ENCODE measurements around the gene GRIA4. TPM values are rescaled to one million over a fixed set of nuclear protein-coding genes. Genes with fewer than 3 reads are reported as not detected.

Gene GRIA4
- total and polyA plus RNA-seq, 2 experiments from 2014 or later: 1.3 to 3.7 TPM

DNA sequence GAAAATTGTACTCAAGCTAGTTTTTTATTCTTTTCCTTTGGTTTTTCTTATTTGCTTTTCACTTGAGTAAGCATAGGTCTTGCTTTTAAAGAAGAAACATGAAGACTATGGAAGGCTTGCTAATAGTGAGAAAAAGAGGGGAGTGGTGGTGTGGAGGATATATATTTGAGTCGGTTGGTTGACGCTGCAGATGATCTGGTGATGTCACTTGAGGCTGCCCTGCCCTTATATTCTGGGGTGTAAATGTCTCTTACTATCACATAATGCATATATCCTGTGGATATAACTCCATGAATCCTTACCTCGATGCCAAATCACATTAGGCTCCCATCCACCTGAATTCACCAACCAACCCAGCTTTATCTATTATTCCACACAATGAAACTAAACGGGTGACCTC lies 2.9 kb downstream of the GRIA4 start:
- Histone ChIP-seq H4K20me1 (ENCODE audit: insufficient read depth, poor library complexity, severe bottlenecking) (no peaks in the 10 kb centered on the region), H3K36me3 (replicated peaks; ENCODE audit: insufficient read depth, low read depth) (no peaks in the 10 kb centered on the region), H2AFZ (no peak overlapping the region), H3K4me2 (no peak overlapping the region), H3K79me2 (no peaks in the 10 kb centered on the region), H3K27me3 (peaks cover 50% of the 10 kb centered on the region), H3K9me3 (ENCODE audit: low read depth) (no peaks in the 10 kb centered on the region), H3K27ac (no peak overlapping the region), H3K4me1 (ENCODE audit: insufficient read depth) (peaks cover 20% of the 10 kb centered on the region), H3K4me3 (no peak overlapping the region), H3K9me2 (replicated peaks; ENCODE audit: insufficient read depth) (no peaks in the 10 kb centered on the region)
- DNase-seq (ENCODE audit: low spot score): no peak
- WGBS (ENCODE audit: low lambda C conversion rate, missing lambda C conversion rate): 80% methylated on average over 4 of the region's 4 CpGs
- TF ChIP-seq, protein P1, sequence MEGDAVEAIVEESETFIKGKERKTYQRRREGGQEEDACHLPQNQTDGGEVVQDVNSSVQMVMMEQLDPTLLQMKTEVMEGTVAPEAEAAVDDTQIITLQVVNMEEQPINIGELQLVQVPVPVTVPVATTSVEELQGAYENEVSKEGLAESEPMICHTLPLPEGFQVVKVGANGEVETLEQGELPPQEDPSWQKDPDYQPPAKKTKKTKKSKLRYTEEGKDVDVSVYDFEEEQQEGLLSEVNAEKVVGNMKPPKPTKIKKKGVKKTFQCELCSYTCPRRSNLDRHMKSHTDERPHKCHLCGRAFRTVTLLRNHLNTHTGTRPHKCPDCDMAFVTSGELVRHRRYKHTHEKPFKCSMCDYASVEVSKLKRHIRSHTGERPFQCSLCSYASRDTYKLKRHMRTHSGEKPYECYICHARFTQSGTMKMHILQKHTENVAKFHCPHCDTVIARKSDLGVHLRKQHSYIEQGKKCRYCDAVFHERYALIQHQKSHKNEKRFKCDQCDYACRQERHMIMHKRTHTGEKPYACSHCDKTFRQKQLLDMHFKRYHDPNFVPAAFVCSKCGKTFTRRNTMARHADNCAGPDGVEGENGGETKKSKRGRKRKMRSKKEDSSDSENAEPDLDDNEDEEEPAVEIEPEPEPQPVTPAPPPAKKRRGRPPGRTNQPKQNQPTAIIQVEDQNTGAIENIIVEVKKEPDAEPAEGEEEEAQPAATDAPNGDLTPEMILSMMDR (IDR thresholded peaks at IDR 0.05; ENCODE audit: poor library complexity): no peak
- no peak for TF ChIP-seq EZH2 (IDR thresholded peaks at IDR 0.05; ENCODE audit: borderline replicate concordance)
- no peak for TF ChIP-seq EZH2phosphoT487 (IDR thresholded peaks at IDR 0.05; ENCODE audit: low read depth, severe bottlenecking, unreplicated experiment)

DNA sequence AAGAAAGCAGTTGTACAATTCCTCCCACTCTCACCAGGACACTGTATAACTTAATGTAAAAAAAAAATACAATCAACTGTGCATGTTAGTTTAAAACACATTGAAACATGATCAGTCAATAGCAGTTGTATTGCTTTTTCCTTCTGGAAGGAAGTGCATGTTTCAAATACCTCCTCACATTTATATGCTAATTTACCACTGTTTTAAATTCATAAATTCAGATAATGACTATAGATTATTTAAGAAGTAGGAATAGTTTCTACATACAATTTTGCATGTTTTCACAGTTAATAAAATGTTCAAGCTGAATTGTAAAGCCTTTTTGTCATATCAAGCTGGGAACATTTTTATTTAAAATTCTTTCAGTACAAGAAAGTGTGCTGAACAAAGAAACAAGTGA lies 3.3 kb downstream of the GRIA4 start:
- H2AFZ ChIP-seq: no peak overlapping the region
- no peak overlapping the region for H3K4me2 ChIP-seq
- H4K20me1 ChIP-seq (ENCODE audit: insufficient read depth, poor library complexity, severe bottlenecking): no peaks in the 10 kb centered on the region
- TF ChIP-seq, protein P1 (IDR thresholded peaks at IDR 0.05; ENCODE audit: poor library complexity): no peak
- TF ChIP-seq EZH2 (IDR thresholded peaks at IDR 0.05; ENCODE audit: borderline replicate concordance): no peak
- TF ChIP-seq EZH2phosphoT487 (IDR thresholded peaks at IDR 0.05; ENCODE audit: low read depth, severe bottlenecking, unreplicated experiment): no peak
- H3K4me1 ChIP-seq (ENCODE audit: insufficient read depth): peaks cover 20% of the 10 kb centered on the region
- H3K36me3 ChIP-seq (replicated peaks; ENCODE audit: insufficient read depth, low read depth): no peaks in the 10 kb centered on the region
- H3K27me3 ChIP-seq: peaks cover 50% of the 10 kb centered on the region
- no peak overlapping the region for H3K27ac ChIP-seq
- DNase-seq (ENCODE audit: low spot score): no peak
- H3K4me3 ChIP-seq: no peak overlapping the region
- H3K79me2 ChIP-seq: no peaks in the 10 kb centered on the region
- no peaks in the 10 kb centered on the region for H3K9me2 ChIP-seq (replicated peaks; ENCODE audit: insufficient read depth)
- H3K9me3 ChIP-seq (ENCODE audit: low read depth): no peaks in the 10 kb centered on the region

DNA sequence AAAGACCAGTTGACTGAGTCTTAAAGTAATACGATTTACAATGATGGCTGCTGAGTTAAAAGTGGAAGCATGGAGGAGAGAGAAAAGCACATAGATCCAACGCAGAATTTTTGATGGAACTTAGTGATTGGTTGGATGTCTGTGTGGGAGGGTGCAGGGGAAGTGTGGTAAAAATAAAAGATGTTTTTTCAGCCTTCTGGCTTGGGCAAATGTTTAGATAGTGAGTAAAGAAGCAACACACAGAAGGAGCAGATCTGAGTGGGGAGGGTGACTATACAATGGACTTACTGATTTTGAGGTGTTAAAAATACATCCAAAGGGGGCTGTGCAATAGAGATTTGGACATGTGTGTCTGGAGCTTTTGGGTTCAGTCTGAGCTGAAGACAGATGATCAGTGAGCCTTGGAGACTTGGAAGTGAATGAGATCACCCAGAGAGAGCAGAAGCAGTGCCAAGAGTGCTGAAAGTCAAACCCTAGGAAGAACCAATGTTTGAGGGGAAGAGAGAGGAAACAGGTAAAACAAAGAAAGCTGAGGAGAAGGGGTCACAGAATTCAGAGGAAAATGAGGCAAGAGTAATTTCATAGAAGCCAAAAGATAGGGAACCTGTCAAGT lies 8.6 kb downstream of the GRIA4 start:
- Histone ChIP-seq H2AFZ (no peak overlapping the region), H3K36me3 (replicated peaks; ENCODE audit: insufficient read depth, low read depth) (no peaks in the 10 kb centered on the region), H3K4me2 (no peak overlapping the region), H3K9me2 (replicated peaks; ENCODE audit: insufficient read depth) (no peaks in the 10 kb centered on the region), H3K4me3 (no peak overlapping the region), H3K4me1 (ENCODE audit: insufficient read depth) (no peaks in the 10 kb centered on the region), H3K27ac (no peak overlapping the region), H3K9me3 (ENCODE audit: low read depth) (no peaks in the 10 kb centered on the region), H3K79me2 (no peaks in the 10 kb centered on the region), H3K27me3 (peaks cover 3% of the 10 kb centered on the region), H4K20me1 (ENCODE audit: insufficient read depth, poor library complexity, severe bottlenecking) (no peaks in the 10 kb centered on the region)
- 91% methylated on average over 2 of the region's 2 CpGs for WGBS (ENCODE audit: low lambda C conversion rate, missing lambda C conversion rate)
- TF ChIP-seq EZH2phosphoT487 (IDR thresholded peaks at IDR 0.05; ENCODE audit: low read depth, severe bottlenecking, unreplicated experiment): no peak
- no peak for TF ChIP-seq EZH2 (IDR thresholded peaks at IDR 0.05; ENCODE audit: borderline replicate concordance)
- TF ChIP-seq, protein P1 (IDR thresholded peaks at IDR 0.05; ENCODE audit: poor library complexity): no peak
- DNase-seq (ENCODE audit: low spot score): no peak

DNA sequence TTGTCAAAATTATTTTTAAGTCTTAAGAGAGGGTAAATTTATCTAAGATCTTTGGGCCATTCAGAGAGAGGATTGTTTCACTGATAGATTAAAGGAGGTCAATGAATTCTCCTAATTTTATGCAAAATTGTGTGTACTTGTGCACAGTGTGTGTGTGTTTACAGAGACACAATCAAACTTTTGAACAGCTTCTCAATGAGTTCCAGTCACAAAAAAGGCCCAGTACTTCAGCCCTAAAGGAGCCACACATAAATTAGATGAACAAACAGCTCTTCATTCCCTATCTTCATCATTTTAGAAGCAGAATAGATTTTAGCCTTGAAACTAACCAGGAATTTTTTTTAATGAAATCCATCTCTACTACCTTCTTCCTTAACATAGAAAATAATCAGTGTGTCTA lies 9.7 kb downstream of the GRIA4 start:
- DNase-seq (ENCODE audit: low spot score): no peak
- TF ChIP-seq, protein P1 (IDR thresholded peaks at IDR 0.05; ENCODE audit: poor library complexity): no peak
- TF ChIP-seq EZH2 (IDR thresholded peaks at IDR 0.05; ENCODE audit: borderline replicate concordance) (no peak), EZH2phosphoT487 (IDR thresholded peaks at IDR 0.05; ENCODE audit: low read depth, severe bottlenecking, unreplicated experiment) (no peak)

More for the DNA sequence above, 9.7 kb downstream of the GRIA4 start:
- Histone ChIP-seq H3K27me3 (no peaks in the 10 kb centered on the region), H2AFZ (no peak overlapping the region), H3K4me3 (no peak overlapping the region), H3K27ac (no peak overlapping the region), H4K20me1 (ENCODE audit: insufficient read depth, poor library complexity, severe bottlenecking) (no peaks in the 10 kb centered on the region), H3K4me1 (ENCODE audit: insufficient read depth) (no peaks in the 10 kb centered on the region), H3K9me2 (replicated peaks; ENCODE audit: insufficient read depth) (no peaks in the 10 kb centered on the region), H3K36me3 (replicated peaks; ENCODE audit: insufficient read depth, low read depth) (no peaks in the 10 kb centered on the region), H3K4me2 (no peak overlapping the region), H3K9me3 (ENCODE audit: low read depth) (no peaks in the 10 kb centered on the region), H3K79me2 (no peaks in the 10 kb centered on the region)
